ENCODE measurements around the gene UNK.

DNA sequence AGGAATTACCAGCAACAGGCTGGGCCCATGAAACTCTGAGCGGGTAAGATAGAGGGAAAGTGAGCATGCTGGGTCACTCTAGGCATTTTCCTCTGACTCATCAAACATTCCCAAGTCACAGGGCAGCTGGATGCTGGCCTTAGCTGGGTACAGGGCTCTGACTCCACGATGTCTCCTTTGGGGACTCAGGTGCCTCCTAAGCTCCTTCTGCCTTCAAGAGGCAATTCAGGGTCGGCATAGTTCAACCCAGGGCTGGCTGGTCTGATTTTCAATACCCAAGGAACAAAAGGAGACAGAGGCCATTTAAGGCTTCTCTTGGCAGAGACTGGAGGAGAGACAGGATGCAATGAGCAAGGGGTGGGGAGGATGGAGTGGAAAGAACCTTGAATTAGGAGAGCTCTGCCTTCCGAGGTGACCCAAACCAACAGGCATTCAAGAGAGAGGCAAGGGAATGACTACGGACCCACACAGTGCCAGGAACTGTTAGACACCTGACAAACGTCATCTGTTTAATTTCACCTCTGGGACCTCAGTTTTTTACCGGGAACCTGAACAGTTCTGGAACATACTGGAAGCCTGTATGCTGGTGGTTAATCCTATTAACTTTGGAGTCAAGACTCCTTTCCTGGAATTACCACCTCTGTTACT lies 69.6 kb downstream of the UNK start:
- TF ChIP-seq CTCF (IDR thresholded peaks at IDR 0.05; ENCODE audit: low read depth, low read length, missing input control) (no peak), MAX (IDR thresholded peaks at IDR 0.05) (no peak), RAD21 (IDR thresholded peaks at IDR 0.05) (no peak), TAF1 (conservative IDR thresholded peaks at IDR 0.05) (no peak), YY1 (IDR thresholded peaks at IDR 0.05) (peak; percentile 40), RXRA (IDR thresholded peaks at IDR 0.05) (peak in 1 of 2 donors; percentile 17), GABPA (IDR thresholded peaks at IDR 0.05 in 1 of 2, conservative IDR thresholded peaks at IDR 0.05 in 1 of 2) (no peak), SP1 (IDR thresholded peaks at IDR 0.05) (no peak)
- TF ChIP-seq, protein P1, sequence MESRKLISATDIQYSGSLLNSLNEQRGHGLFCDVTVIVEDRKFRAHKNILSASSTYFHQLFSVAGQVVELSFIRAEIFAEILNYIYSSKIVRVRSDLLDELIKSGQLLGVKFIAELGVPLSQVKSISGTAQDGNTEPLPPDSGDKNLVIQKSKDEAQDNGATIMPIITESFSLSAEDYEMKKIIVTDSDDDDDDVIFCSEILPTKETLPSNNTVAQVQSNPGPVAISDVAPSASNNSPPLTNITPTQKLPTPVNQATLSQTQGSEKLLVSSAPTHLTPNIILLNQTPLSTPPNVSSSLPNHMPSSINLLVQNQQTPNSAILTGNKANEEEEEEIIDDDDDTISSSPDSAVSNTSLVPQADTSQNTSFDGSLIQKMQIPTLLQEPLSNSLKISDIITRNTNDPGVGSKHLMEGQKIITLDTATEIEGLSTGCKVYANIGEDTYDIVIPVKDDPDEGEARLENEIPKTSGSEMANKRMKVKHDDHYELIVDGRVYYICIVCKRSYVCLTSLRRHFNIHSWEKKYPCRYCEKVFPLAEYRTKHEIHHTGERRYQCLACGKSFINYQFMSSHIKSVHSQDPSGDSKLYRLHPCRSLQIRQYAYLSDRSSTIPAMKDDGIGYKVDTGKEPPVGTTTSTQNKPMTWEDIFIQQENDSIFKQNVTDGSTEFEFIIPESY (IDR thresholded peaks at IDR 0.05) = no peak
- TF ChIP-seq, protein P2, sequence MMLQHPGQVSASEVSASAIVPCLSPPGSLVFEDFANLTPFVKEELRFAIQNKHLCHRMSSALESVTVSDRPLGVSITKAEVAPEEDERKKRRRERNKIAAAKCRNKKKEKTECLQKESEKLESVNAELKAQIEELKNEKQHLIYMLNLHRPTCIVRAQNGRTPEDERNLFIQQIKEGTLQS (IDR thresholded peaks at IDR 0.05) = no peak
- TF ChIP-seq, protein P3, sequence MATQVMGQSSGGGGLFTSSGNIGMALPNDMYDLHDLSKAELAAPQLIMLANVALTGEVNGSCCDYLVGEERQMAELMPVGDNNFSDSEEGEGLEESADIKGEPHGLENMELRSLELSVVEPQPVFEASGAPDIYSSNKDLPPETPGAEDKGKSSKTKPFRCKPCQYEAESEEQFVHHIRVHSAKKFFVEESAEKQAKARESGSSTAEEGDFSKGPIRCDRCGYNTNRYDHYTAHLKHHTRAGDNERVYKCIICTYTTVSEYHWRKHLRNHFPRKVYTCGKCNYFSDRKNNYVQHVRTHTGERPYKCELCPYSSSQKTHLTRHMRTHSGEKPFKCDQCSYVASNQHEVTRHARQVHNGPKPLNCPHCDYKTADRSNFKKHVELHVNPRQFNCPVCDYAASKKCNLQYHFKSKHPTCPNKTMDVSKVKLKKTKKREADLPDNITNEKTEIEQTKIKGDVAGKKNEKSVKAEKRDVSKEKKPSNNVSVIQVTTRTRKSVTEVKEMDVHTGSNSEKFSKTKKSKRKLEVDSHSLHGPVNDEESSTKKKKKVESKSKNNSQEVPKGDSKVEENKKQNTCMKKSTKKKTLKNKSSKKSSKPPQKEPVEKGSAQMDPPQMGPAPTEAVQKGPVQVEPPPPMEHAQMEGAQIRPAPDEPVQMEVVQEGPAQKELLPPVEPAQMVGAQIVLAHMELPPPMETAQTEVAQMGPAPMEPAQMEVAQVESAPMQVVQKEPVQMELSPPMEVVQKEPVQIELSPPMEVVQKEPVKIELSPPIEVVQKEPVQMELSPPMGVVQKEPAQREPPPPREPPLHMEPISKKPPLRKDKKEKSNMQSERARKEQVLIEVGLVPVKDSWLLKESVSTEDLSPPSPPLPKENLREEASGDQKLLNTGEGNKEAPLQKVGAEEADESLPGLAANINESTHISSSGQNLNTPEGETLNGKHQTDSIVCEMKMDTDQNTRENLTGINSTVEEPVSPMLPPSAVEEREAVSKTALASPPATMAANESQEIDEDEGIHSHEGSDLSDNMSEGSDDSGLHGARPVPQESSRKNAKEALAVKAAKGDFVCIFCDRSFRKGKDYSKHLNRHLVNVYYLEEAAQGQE (IDR thresholded peaks at IDR 0.05) = peak; percentile 61
